ENCODE measurements around the gene TMEM178B. TPM values are rescaled to one million over a fixed set of nuclear protein-coding genes. Genes with fewer than 3 reads are reported as not detected.

Gene TMEM178B
- total RNA-seq, 1 donor from 2014 or later: 49.8 TPM

GRCh38 chr7:141225916-141226618 is 152.2 kb downstream of the TMEM178B start:
- TF ChIP-seq CTCF (IDR thresholded peaks at IDR 0.05; ENCODE audit: partially characterized antibody, unreplicated experiment): no peak
- no peak overlapping the region for H3K4me3 Mint-ChIP-seq (ENCODE audit: unreplicated experiment)
- DNase-seq: no peak
- H3K9me3 Mint-ChIP-seq (ENCODE audit: unreplicated experiment): peaks cover 7% of the 10 kb centered on the region
- peaks cover 19% of the 10 kb centered on the region for H3K4me1 Mint-ChIP-seq (ENCODE audit: low read depth, unreplicated experiment)
- peaks cover 3% of the 10 kb centered on the region for H3K27me3 Mint-ChIP-seq (ENCODE audit: unreplicated experiment)
- no peaks in the 10 kb centered on the region for H3K36me3 Mint-ChIP-seq (ENCODE audit: unreplicated experiment)
- no peak overlapping the region for H3K27ac Mint-ChIP-seq (ENCODE audit: unreplicated experiment)

- no peaks in the 10 kb centered on the region for H3K36me3 Mint-ChIP-seq (ENCODE audit: unreplicated experiment)
- H3K27me3 Mint-ChIP-seq (ENCODE audit: unreplicated experiment): peaks cover 5% of the 10 kb centered on the region
- DNase-seq: no peak
- TF ChIP-seq CTCF (IDR thresholded peaks at IDR 0.05; ENCODE audit: partially characterized antibody, unreplicated experiment): no peak
- peak overlapping the region; percentile 86 for H3K27ac Mint-ChIP-seq (ENCODE audit: unreplicated experiment)
- H3K9me3 Mint-ChIP-seq (ENCODE audit: unreplicated experiment): peaks cover 6% of the 10 kb centered on the region
- peaks cover 24% of the 10 kb centered on the region for H3K4me1 Mint-ChIP-seq (ENCODE audit: low read depth, unreplicated experiment)
- peak overlapping the region; percentile 60 for H3K4me3 Mint-ChIP-seq (ENCODE audit: unreplicated experiment)
These were observed 153.6 kb downstream of the TMEM178B start for GRCh38 chr7:141227454-141227853.

GRCh38 chr7:141228482-141228881 is 154.6 kb downstream of the TMEM178B start:
- H3K4me3 Mint-ChIP-seq (ENCODE audit: unreplicated experiment): peak overlapping the region; percentile 17
- peak overlapping the region; percentile 65 for H3K27ac Mint-ChIP-seq (ENCODE audit: unreplicated experiment)
- peaks cover 6% of the 10 kb centered on the region for H3K27me3 Mint-ChIP-seq (ENCODE audit: unreplicated experiment)
- H3K36me3 Mint-ChIP-seq (ENCODE audit: unreplicated experiment): no peaks in the 10 kb centered on the region
- H3K4me1 Mint-ChIP-seq (ENCODE audit: low read depth, unreplicated experiment): peaks cover 29% of the 10 kb centered on the region
- peaks cover 6% of the 10 kb centered on the region for H3K9me3 Mint-ChIP-seq (ENCODE audit: unreplicated experiment)
- TF ChIP-seq CTCF (IDR thresholded peaks at IDR 0.05; ENCODE audit: partially characterized antibody, unreplicated experiment): no peak
- DNase-seq: peak; percentile 31

GRCh38 chr7:141231018-141231792 is 157.3 kb downstream of the TMEM178B start:
- Mint-ChIP-seq H3K4me3 (ENCODE audit: unreplicated experiment) (no peak overlapping the region), H3K27ac (ENCODE audit: unreplicated experiment) (no peak overlapping the region), H3K27me3 (ENCODE audit: unreplicated experiment) (peaks cover 9% of the 10 kb centered on the region), H3K4me1 (ENCODE audit: low read depth, unreplicated experiment) (peaks cover 20% of the 10 kb centered on the region), H3K9me3 (ENCODE audit: unreplicated experiment) (peaks cover 7% of the 10 kb centered on the region), H3K36me3 (ENCODE audit: unreplicated experiment) (no peaks in the 10 kb centered on the region)
- TF ChIP-seq CTCF (IDR thresholded peaks at IDR 0.05; ENCODE audit: partially characterized antibody, unreplicated experiment): no peak
- DNase-seq: peak; percentile 68

All from glutamatergic neuron (in vitro differentiated cells).